B cell (primary cell): ENCODE results near the gene MND1. TPM values are rescaled to one million over a fixed set of nuclear protein-coding genes. Genes with fewer than 3 reads are reported as not detected.

Experiments used
- ATAC-seq: fragments of 200-7000 bp; cut with Tn5 transposase; one replicate; pipeline ENCODE4 v1.10.0; 2021; ENCODE audit warnings: low read depth, mild to moderate bottlenecking, moderate number of reproducible peaks, moderate library complexity
- CTCF ChIA-PET: fragments of 350-600 bp; sonication (Branson Sonifier 250); formaldehyde crosslinking; loops from one replicate; lab custom pipeline; 2021; ENCODE audit warnings: antibody characterized with exemption, inconsistent platforms; lab: Charles Lee
- POLR2A ChIA-PET: fragments of 350-600 bp; sonication (Branson Sonifier 250); formaldehyde crosslinking; loops from one replicate; lab custom pipeline; 2021; ENCODE audit warnings: antibody characterized with exemption; lab: Charles Lee
- DNase-seq: peaks from one replicate; pipeline ENCODE4 v3.0.0; 2013
- H2AFZ ChIP-seq: 2 replicates; pipeline ENCODE4 v1.6.1; 2012; ENCODE audit warnings: mild to moderate bottlenecking, low read depth, low read length; ENCODE audit not compliant: insufficient read depth, poor library complexity, severe bottlenecking
- H3K27ac ChIP-seq, 2 donors: 1 replicate in 1 of 2; 2 replicates in 1 of 2; pipeline ENCODE4 v1.5.1; 2012 to 2013; ENCODE audit warnings: low read length in 2 of 2, mild to moderate bottlenecking in 2 of 2, moderate library complexity in 1 of 2
- H3K27me3 ChIP-seq, 4 experiments: fragments of 200-600 bp in 1 of 4; sonication (generic) in 1 of 4; replicated peaks in 1 of 4; 1 replicate in 2 of 4; 2 replicates in 2 of 4; pipeline versions ENCODE4 v1.6.1 to v1.7.0; 2013 to 2016; ENCODE audit warnings: low read length in 3 of 4, mild to moderate bottlenecking in 2 of 4, mixed read lengths in 1 of 4, moderate library complexity in 1 of 4; ENCODE audit not compliant: insufficient read depth in 4 of 4, control insufficient read depth in 3 of 4; ENCODE audit errors: control extremely low read depth in 1 of 4
- H3K36me3 ChIP-seq, 2 experiments: replicated peaks in 1 of 2; 1 replicate in 1 of 2; 2 replicates in 1 of 2; pipeline versions ENCODE4 v1.6.1 to v1.7.1; 2013; ENCODE audit warnings: low read length in 1 of 2; ENCODE audit not compliant: insufficient read depth in 2 of 2, control insufficient read depth in 1 of 2; ENCODE audit errors: control extremely low read depth in 1 of 2, extremely low read depth in 1 of 2
- H3K4me1 ChIP-seq, 2 donors: fragments of 200-600 bp in 1 of 2; sonication (generic) in 1 of 2; 1 replicate in 1 of 2; 2 replicates in 1 of 2; pipeline versions ENCODE4 v1.5.1 to v1.6.1; 2013 to 2017; ENCODE audit warnings: low read length in 2 of 2; ENCODE audit not compliant: control insufficient read depth in 2 of 2, insufficient read depth in 2 of 2
- H3K4me2 ChIP-seq: replicated peaks from 2 replicates; pipeline ENCODE3; 2012; ENCODE audit warnings: mild to moderate bottlenecking, low read depth, low read length; ENCODE audit not compliant: poor library complexity, severe bottlenecking
- H3K4me3 ChIP-seq, 5 experiments: fragments of 200-600 bp in 1 of 5; sonication (generic) in 1 of 5; 1 replicate in 3 of 5; 2 replicates in 2 of 5; pipeline versions ENCODE4 v1.5.1 to v1.7.0; 2011 to 2016; ENCODE audit warnings: low read length in 4 of 5, mild to moderate bottlenecking in 4 of 5, low read depth in 2 of 5, control low read depth in 1 of 5, moderate library complexity in 1 of 5; ENCODE audit not compliant: insufficient read depth in 1 of 5; ENCODE audit errors: control extremely low read depth in 1 of 5, extremely low read depth in 1 of 5
- H3K79me2 ChIP-seq: fragments of 200-600 bp; sonication (generic); one replicate; pipeline ENCODE4 v1.6.0; 2016; ENCODE audit warnings: low read length; ENCODE audit not compliant: control insufficient read depth, insufficient read depth
- H3K9ac ChIP-seq: fragments of 200-600 bp; sonication (generic); 2 replicates; pipeline ENCODE4 v1.6.1; 2017; ENCODE audit warnings: mild to moderate bottlenecking, low read length, moderate library complexity
- H3K9me3 ChIP-seq, 3 donors: one replicate each; pipeline versions ENCODE4 v1.6.1 to v1.7.1; 2013; ENCODE audit warnings: low read length in 2 of 3; ENCODE audit not compliant: control insufficient read depth in 2 of 3, insufficient read depth in 1 of 3; ENCODE audit errors: control extremely low read depth in 1 of 3
- H4K20me1 ChIP-seq: 2 replicates; pipeline ENCODE4 v1.6.0; 2012; ENCODE audit warnings: mild to moderate bottlenecking, low read length; ENCODE audit not compliant: insufficient read depth, control insufficient read depth, poor library complexity, severe bottlenecking
- H3K27ac Mint-ChIP-seq: one replicate; pipeline ENCODE4 v1.8.0; 2021; ENCODE audit warnings: mixed read lengths
- H3K27me3 Mint-ChIP-seq: one replicate; pipeline ENCODE4 v1.8.0; 2021; ENCODE audit warnings: mixed read lengths
- H3K4me1 Mint-ChIP-seq: one replicate; pipeline ENCODE4 v1.8.0; 2021; ENCODE audit warnings: mixed read lengths
- H3K4me3 Mint-ChIP-seq: one replicate; pipeline ENCODE4 v1.8.0; 2021; ENCODE audit warnings: mixed read lengths
- H3K9me3 Mint-ChIP-seq: one replicate; pipeline ENCODE4 v1.8.0; 2022; ENCODE audit warnings: mixed read lengths; ENCODE audit not compliant: insufficient read depth
- CTCF ChIP-seq: fragments of 200-600 bp; IDR thresholded peaks from one replicate; pipeline ENCODE4 v1.8.0; 2022; ENCODE audit warnings: antibody characterized with exemption, mild to moderate bottlenecking
- EZH2 ChIP-seq: IDR thresholded peaks from 2 replicates; pipeline ENCODE4 v1.6.1; 2012; ENCODE audit warnings: borderline replicate concordance, low read depth, mild to moderate bottlenecking, moderate library complexity, low read length; ENCODE audit not compliant: insufficient read depth, poor library complexity, severe bottlenecking
- WGBS: methylation state at CpG from one replicate; pipeline ENCODE4 v1.1.5; 2013; ENCODE audit warnings: missing lambda C conversion rate; ENCODE audit not compliant: insufficient coverage; 5-methylcytosine and 5-hydroxymethylcytosine counted together
- intact Hi-C: fragments of 100-400 bp; cut with micrococcal nuclease; formaldehyde crosslinking; loops from one replicate; pipeline ENCODE4 v1.10.0; 2022
- polyA plus RNA-seq: library from polyadenylated mRNA; depleted of rRNA; stranded (reverse); fragments of >200 nt; gene quantifications from 2 replicates; pipeline ENCODE4 v1.2.3, GENCODE V29; 2012
- total RNA-seq, 2 donors: library from RNA; stranded (reverse); fragments of 120-200 nt in 1 of 2; gene quantifications; 1 replicate in 1 of 2; 2 replicates in 1 of 2; pipeline versions ENCODE4 v1.2.3 to v1.2.4, GENCODE V29; 2013 to 2022

The MND1 gene
- total and polyA plus RNA-seq, 2 donors (not counting 1 experiment from before 2014, with no cell fraction given) = not detected

- Mint-ChIP-seq H3K9me3 (no peaks in the 10 kb centered on the region), H3K4me1 (peaks cover 65% of the 10 kb centered on the region), H3K27me3 (no peaks in the 10 kb centered on the region), H3K4me3 (peak overlapping the region; percentile 78), H3K27ac (peak overlapping the region; percentile 84)
- H3K79me2 ChIP-seq = peaks cover 60% of the 10 kb centered on the region
- intact Hi-C loops = loop anchor here (1.0 kb wide), 4 partner anchors 34 to 141 kb away; no protein-coding TSS in a partner anchor
- TF ChIP-seq CTCF (peak; percentile 77), EZH2 (no peak)
- H3K4me1 ChIP-seq = peaks cover 60 to 64% of the 10 kb centered on the region in 2 donors
- peak overlapping the region; percentile 39 for H2AFZ ChIP-seq
- H3K4me3 ChIP-seq = peak overlapping the region; percentile 29 to 65 (median 40)
- peak overlapping the region; percentile 84 to 85 for H3K27ac ChIP-seq
- DNase-seq = peak; percentile 88
- peak overlapping the region; percentile 82 for H3K4me2 ChIP-seq
- no peaks in the 10 kb centered on the region for H4K20me1 ChIP-seq
- H3K36me3 ChIP-seq = no peaks in the 10 kb centered on the region
- no peaks in the 10 kb centered on the region for H3K27me3 ChIP-seq
- H3K9me3 ChIP-seq = peaks cover 0 to 6% (median 0%) of the 10 kb centered on the region in 3 donors
- ChIA-PET CTCF (interaction anchor here (0.6 to 4.6 kb wide), 48 partner anchors 11 to 437 kb away, joined by 3 to 73 read pairs (median 5); partner anchors contain the start of gene TMEM131L), POLR2A (interaction anchor here (0.6 to 1.3 kb wide), 3 partner anchors 32 to 36 kb away, joined by 3 to 5 read pairs (median 4); no protein-coding TSS in a partner anchor)
- WGBS = 29% methylated on average over 9 of the region's 12 CpGs
- peak; percentile 81 for ATAC-seq
- peak overlapping the region; percentile 64 for H3K9ac ChIP-seq
These were observed 88.7 kb downstream of the MND1 start for GRCh38 chr4:153432965-153433753.
